CD8-positive, alpha-beta memory T cell (primary cell): Measurements from ENCODE around the gene ITPK1. TPM values are rescaled to one million over a fixed set of nuclear protein-coding genes. Genes with fewer than 3 reads are reported as not detected.

Experiments used
- CTCF ChIA-PET: fragments of 350-600 bp; sonication (Branson Sonifier 250); formaldehyde crosslinking; loops from one replicate; lab custom pipeline; 2021; ENCODE audit warnings: antibody characterized with exemption; lab: Charles Lee
- POLR2A ChIA-PET: fragments of 350-600 bp; sonication (Branson Sonifier 250); formaldehyde crosslinking; loops from one replicate; lab custom pipeline; 2021; ENCODE audit warnings: antibody characterized with exemption; lab: Charles Lee
- DNase-seq, 5 donors: peaks; one replicate each; pipeline versions ENCODE4 v3.0.0 to v3.0.0-alpha.2; 2020 to 2022; ENCODE audit warnings: mixed read lengths in 1 of 5
- H3K27ac ChIP-seq: one replicate; pipeline ENCODE4 v1.7.0; 2013; ENCODE audit warnings: low read depth, mild to moderate bottlenecking, low read length, moderate library complexity
- H3K27me3 ChIP-seq: 2 replicates; pipeline ENCODE4 v1.7.0; 2013; ENCODE audit warnings: low read length, mild to moderate bottlenecking; ENCODE audit not compliant: insufficient read depth, poor library complexity, severe bottlenecking
- H3K36me3 ChIP-seq: 2 replicates; pipeline ENCODE4 v1.7.0; 2013; ENCODE audit warnings: mild to moderate bottlenecking, low read length, moderate library complexity; ENCODE audit not compliant: insufficient read depth
- H3K4me1 ChIP-seq: 2 replicates; pipeline ENCODE4 v1.7.0; 2013; ENCODE audit warnings: mild to moderate bottlenecking, low read length, moderate library complexity; ENCODE audit not compliant: insufficient read depth
- H3K4me3 ChIP-seq: 2 replicates; pipeline ENCODE4 v1.7.0; 2013; ENCODE audit warnings: mild to moderate bottlenecking, low read length
- H3K9me3 ChIP-seq: 2 replicates; pipeline ENCODE4 v1.7.0; 2013; ENCODE audit warnings: mild to moderate bottlenecking, low read length
- H3K27ac Mint-ChIP-seq, 8 donors: one replicate each; pipeline ENCODE4 v1.8.0; 2020 to 2021; ENCODE audit warnings: mixed read lengths in 8 of 8, mild to moderate bottlenecking in 6 of 8, inconsistent platforms in 3 of 8, moderate library complexity in 3 of 8
- H3K27me3 Mint-ChIP-seq, 2 donors: one replicate each; pipeline ENCODE4 v1.8.0; 2020 to 2021; ENCODE audit warnings: mixed read lengths in 2 of 2, mild to moderate bottlenecking in 1 of 2, moderate library complexity in 1 of 2
- H3K36me3 Mint-ChIP-seq, 3 donors: one replicate each; pipeline ENCODE4 v1.8.0; 2020 to 2021; ENCODE audit warnings: mixed read lengths in 3 of 3, inconsistent platforms in 1 of 3, mild to moderate bottlenecking in 1 of 3
- H3K4me1 Mint-ChIP-seq, 3 donors: one replicate each; pipeline ENCODE4 v1.8.0; 2020 to 2021; ENCODE audit warnings: mixed read lengths in 3 of 3, inconsistent platforms in 1 of 3, mild to moderate bottlenecking in 1 of 3
- H3K4me3 Mint-ChIP-seq, 7 donors: one replicate each; pipeline ENCODE4 v1.8.0; 2020 to 2021; ENCODE audit warnings: mixed read lengths in 7 of 7, mild to moderate bottlenecking in 6 of 7, moderate library complexity in 4 of 7, inconsistent platforms in 2 of 7
- H3K9me3 Mint-ChIP-seq, 5 donors: one replicate each; pipeline ENCODE4 v1.8.0; 2020 to 2022; ENCODE audit warnings: mixed read lengths in 5 of 5, mild to moderate bottlenecking in 3 of 5, moderate library complexity in 2 of 5, inconsistent platforms in 1 of 5
- polyA plus RNA-seq: library from polyadenylated mRNA; unstranded; fragments of 300-500 nt; fragmentation: Illumina TruSeq; gene quantifications from one replicate; pipeline ENCODE4 v1.2.3, GENCODE V29; 2021
- total RNA-seq, 2 experiments: library from RNA; stranded (reverse); gene quantifications; one replicate each; pipeline ENCODE4 v1.2.3, GENCODE V29; 2021

ITPK1 gene
- total and polyA plus RNA-seq, 3 experiments from 2014 or later = 40.4 to 75.1 (median 66.1) TPM

DNA sequence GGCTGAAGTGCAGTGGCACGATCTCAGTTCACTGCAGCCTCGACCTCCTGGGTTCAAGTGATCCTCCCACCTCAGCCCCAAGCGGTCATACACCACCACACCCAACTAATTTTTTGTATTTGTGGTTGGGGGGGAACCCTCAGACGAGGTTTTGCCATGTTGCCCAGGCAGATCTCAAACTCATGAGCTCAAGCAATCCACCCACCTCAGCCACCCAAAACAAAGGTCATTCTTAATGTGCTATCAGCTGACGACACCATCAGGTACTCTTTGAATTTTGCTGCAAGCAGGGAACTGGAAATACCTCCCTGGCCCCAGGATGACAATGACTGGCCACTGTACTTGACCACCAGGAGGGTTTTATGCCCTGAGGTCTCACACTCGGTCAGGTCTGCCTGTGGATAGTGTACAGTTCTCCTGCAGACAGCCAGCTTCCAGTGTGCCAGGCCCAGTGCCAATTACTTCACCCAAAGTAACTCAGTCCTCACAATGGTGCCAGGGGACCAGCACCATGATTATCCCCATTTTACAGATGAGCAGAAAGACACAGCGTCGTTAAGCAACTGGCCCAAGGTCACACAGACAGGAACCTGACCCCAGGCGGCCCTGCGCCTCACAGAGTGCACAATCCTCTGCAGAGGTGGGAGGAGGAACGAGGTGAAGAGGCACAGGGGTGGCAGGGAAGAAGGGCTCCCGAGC is 42.9 kb downstream of the ITPK1 start:
- Histone ChIP-seq H3K36me3 (no peaks in the 10 kb centered on the region), H3K27ac (no peak overlapping the region), H3K27me3 (no peaks in the 10 kb centered on the region), H3K4me1 (peaks cover 11% of the 10 kb centered on the region), H3K9me3 (no peaks in the 10 kb centered on the region), H3K4me3 (no peak overlapping the region)
- Mint-ChIP-seq H3K27ac (peak overlapping the region in 5 of 8 donors; percentile 23 to 80 (median 69)), H3K4me1 (peaks cover 43 to 68% (median 49%) of the 10 kb centered on the region in 3 donors), H3K9me3 (no peaks in the 10 kb centered on the region), H3K36me3 (peaks cover 0 to 2% (median 0%) of the 10 kb centered on the region in 3 donors), H3K4me3 (peak overlapping the region in 2 of 7 donors; percentile 9 to 39), H3K27me3 (no peaks in the 10 kb centered on the region)
- DNase-seq = no peak
- ChIA-PET CTCF (no interaction called here), POLR2A (no interaction called here)

GRCh38 chr14:93068711-93069110 is 47.0 kb downstream of the ITPK1 start:
- no peak for DNase-seq
- no peak overlapping the region for H3K4me3 ChIP-seq
- H3K27me3 Mint-ChIP-seq = no peaks in the 10 kb centered on the region
- peaks cover 0 to 2% (median 0%) of the 10 kb centered on the region in 5 donors for H3K9me3 Mint-ChIP-seq
- CTCF ChIA-PET = interaction anchor here (2.0 to 7.2 kb wide), 2 partner anchors 45 to 64 kb away, joined by 5 to 47 read pairs; no protein-coding TSS in a partner anchor
- H3K27me3 ChIP-seq = no peaks in the 10 kb centered on the region
- H3K9me3 ChIP-seq = no peaks in the 10 kb centered on the region
- POLR2A ChIA-PET = no interaction called here
- H3K36me3 Mint-ChIP-seq = peaks cover 0 to 2% (median 2%) of the 10 kb centered on the region in 3 donors
- H3K27ac Mint-ChIP-seq = peak overlapping the region in 4 of 8 donors; percentile 34 to 84 (median 39)
- no peak overlapping the region for H3K27ac ChIP-seq
- peaks cover 51 to 67% (median 58%) of the 10 kb centered on the region in 3 donors for H3K4me1 Mint-ChIP-seq
- no peak overlapping the region for H3K4me3 Mint-ChIP-seq
- no peaks in the 10 kb centered on the region for H3K36me3 ChIP-seq
- peaks cover 22% of the 10 kb centered on the region for H3K4me1 ChIP-seq

- Histone ChIP-seq H3K9me3 (no peaks in the 10 kb centered on the region), H3K4me3 (no peak overlapping the region), H3K27ac (peak overlapping the region; percentile 10), H3K36me3 (no peaks in the 10 kb centered on the region), H3K4me1 (peaks cover 22% of the 10 kb centered on the region), H3K27me3 (no peaks in the 10 kb centered on the region)
- POLR2A ChIA-PET = interaction anchor here (0.6 to 1.5 kb wide), 2 partner anchors 118 to 213 kb away, joined by 3 to 4 read pairs; partner anchors contain the start of genes LYSET and MOAP1
- no peaks in the 10 kb centered on the region for H3K27me3 Mint-ChIP-seq
- peak overlapping the region in 6 of 8 donors; percentile 87 to 96 (median 92) for H3K27ac Mint-ChIP-seq
- no peak for DNase-seq
- peaks cover 0 to 2% (median 0%) of the 10 kb centered on the region in 3 donors for H3K36me3 Mint-ChIP-seq
- H3K4me3 Mint-ChIP-seq = peak overlapping the region in 5 of 7 donors; percentile 6 to 83 (median 79)
- peaks cover 0 to 2% (median 0%) of the 10 kb centered on the region in 5 donors for H3K9me3 Mint-ChIP-seq
- peaks cover 40 to 60% (median 45%) of the 10 kb centered on the region in 3 donors for H3K4me1 Mint-ChIP-seq
- CTCF ChIA-PET = interaction anchor here (7.2 kb wide), 1 partner anchor 47 kb away, joined by 47 read pairs; no protein-coding TSS in a partner anchor
Observed at GRCh38 chr14:93067088-93067487, 48.6 kb downstream of the ITPK1 start.

DNA sequence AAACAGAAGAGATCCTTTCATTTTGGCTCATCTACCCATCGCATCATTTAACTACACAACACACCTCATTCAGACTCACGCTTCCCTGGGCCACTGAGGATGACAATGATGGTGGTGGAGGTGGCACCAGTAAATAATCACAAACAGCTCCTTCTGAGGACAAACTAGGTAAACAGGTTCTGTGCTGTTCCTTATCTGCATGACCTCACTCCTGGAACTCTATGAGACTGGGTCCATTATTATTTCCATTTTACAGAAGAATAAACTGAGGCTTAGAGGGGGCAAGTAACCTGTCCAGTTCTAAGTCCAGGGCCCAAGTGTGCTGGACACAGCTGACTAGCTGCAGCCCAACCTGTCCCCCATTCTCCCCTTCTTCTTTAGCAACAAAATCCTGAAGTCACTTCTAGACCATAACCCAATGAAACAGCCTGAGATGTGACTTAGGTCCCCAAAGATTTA is 50.4 kb downstream of the ITPK1 start:
- H3K27me3 ChIP-seq = no peaks in the 10 kb centered on the region
- peaks cover 0 to 2% (median 0%) of the 10 kb centered on the region in 3 donors for H3K36me3 Mint-ChIP-seq
- ChIA-PET POLR2A (interaction anchor here (1.0 to 1.5 kb wide), 2 partner anchors 39 to 50 kb away, joined by 3 read pairs; partner anchors contain the start of gene ITPK1), CTCF (interaction anchor here (2.1 to 7.2 kb wide), 2 partner anchors 31 to 48 kb away, joined by 7 to 47 read pairs; no protein-coding TSS in a partner anchor)
- no peak overlapping the region for H3K4me3 ChIP-seq
- H3K9me3 ChIP-seq = no peaks in the 10 kb centered on the region
- peak overlapping the region; percentile 70 to 96 (median 90) for H3K27ac Mint-ChIP-seq
- H3K27ac ChIP-seq = peak overlapping the region; percentile 52
- no peaks in the 10 kb centered on the region for H3K27me3 Mint-ChIP-seq
- H3K4me1 Mint-ChIP-seq = peaks cover 56 to 73% (median 62%) of the 10 kb centered on the region in 3 donors
- no peaks in the 10 kb centered on the region for H3K36me3 ChIP-seq
- peaks cover 0 to 2% (median 0%) of the 10 kb centered on the region in 5 donors for H3K9me3 Mint-ChIP-seq
- peaks cover 24% of the 10 kb centered on the region for H3K4me1 ChIP-seq
- H3K4me3 Mint-ChIP-seq = peak overlapping the region in 5 of 7 donors; percentile 27 to 83 (median 72)
- no peak for DNase-seq

- Mint-ChIP-seq H3K4me1 (peaks cover 60 to 78% (median 67%) of the 10 kb centered on the region in 3 donors), H3K4me3 (peak overlapping the region in 5 of 7 donors; percentile 6 to 83 (median 63)), H3K27ac (peak overlapping the region in 7 of 8 donors; percentile 70 to 96 (median 91))
Observed at GRCh38 chr14:93064411-93065271, 51.1 kb downstream of the ITPK1 start.

GRCh38 chr14:93063393-93063792 is 52.3 kb downstream of the ITPK1 start:
- no peak for DNase-seq
- no peaks in the 10 kb centered on the region for H3K27me3 Mint-ChIP-seq
- Histone ChIP-seq H3K36me3 (no peaks in the 10 kb centered on the region), H3K27me3 (no peaks in the 10 kb centered on the region), H3K4me1 (peaks cover 26% of the 10 kb centered on the region), H3K27ac (no peak overlapping the region), H3K4me3 (no peak overlapping the region), H3K9me3 (no peaks in the 10 kb centered on the region)
- H3K36me3 Mint-ChIP-seq = peaks cover 0 to 2% (median 0%) of the 10 kb centered on the region in 3 donors
- ChIA-PET POLR2A (no interaction called here), CTCF (interaction anchor here (7.2 kb wide), 1 partner anchor 50 kb away, joined by 47 read pairs; no protein-coding TSS in a partner anchor)
- peaks cover 58 to 68% (median 61%) of the 10 kb centered on the region in 3 donors for H3K4me1 Mint-ChIP-seq
- H3K4me3 Mint-ChIP-seq = no peak overlapping the region
- H3K27ac Mint-ChIP-seq = no peak overlapping the region
- peaks cover 0 to 2% (median 0%) of the 10 kb centered on the region in 5 donors for H3K9me3 Mint-ChIP-seq

More at GRCh38 chr14:93064411-93065271, 51.1 kb downstream of the ITPK1 start:
- no peaks in the 10 kb centered on the region for H3K36me3 ChIP-seq
- no peak for DNase-seq
- H3K4me1 ChIP-seq = peaks cover 26% of the 10 kb centered on the region
- H3K27ac ChIP-seq = no peak overlapping the region
- no peaks in the 10 kb centered on the region for H3K27me3 ChIP-seq
- Mint-ChIP-seq H3K27me3 (no peaks in the 10 kb centered on the region), H3K9me3 (peaks cover 0 to 2% (median 0%) of the 10 kb centered on the region in 5 donors), H3K36me3 (peaks cover 0 to 2% (median 0%) of the 10 kb centered on the region in 3 donors)
- H3K4me3 ChIP-seq = no peak overlapping the region
- ChIA-PET CTCF (interaction anchor here (2.1 to 7.2 kb wide), 2 partner anchors 30 to 49 kb away, joined by 7 to 47 read pairs; no protein-coding TSS in a partner anchor), POLR2A (interaction anchor here (0.5 to 1.5 kb wide), 2 partner anchors 31 to 51 kb away, joined by 3 to 6 read pairs; partner anchors contain the start of gene ITPK1)
- no peaks in the 10 kb centered on the region for H3K9me3 ChIP-seq

DNA sequence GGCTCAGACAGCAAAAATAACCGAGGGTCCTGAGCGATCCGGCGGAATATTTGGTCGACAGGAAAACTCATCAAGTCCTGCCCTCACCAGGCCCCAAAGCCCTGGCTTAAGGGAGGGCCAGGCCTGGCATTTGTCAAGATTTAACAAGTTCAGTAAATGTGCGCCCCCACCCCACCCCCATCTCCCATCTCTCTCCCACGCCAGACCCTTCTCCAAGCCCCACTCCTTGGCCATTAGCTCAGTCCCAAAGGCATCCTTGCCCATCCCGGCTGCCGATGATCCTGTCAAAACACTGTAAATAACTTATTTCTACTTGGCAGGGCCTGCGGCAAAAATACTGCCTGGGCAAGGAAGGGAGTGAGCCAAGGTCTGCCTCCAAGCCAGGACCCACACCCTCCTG is 52.8 kb downstream of the ITPK1 start:
- peaks cover 26% of the 10 kb centered on the region for H3K4me1 ChIP-seq
- H3K4me3 Mint-ChIP-seq = peak overlapping the region in 1 of 7 donors; percentile 72
- ChIA-PET POLR2A (no interaction called here), CTCF (interaction anchor here (7.2 kb wide), 1 partner anchor 51 kb away, joined by 47 read pairs; no protein-coding TSS in a partner anchor)
- H3K4me3 ChIP-seq = no peak overlapping the region
- H3K36me3 ChIP-seq = no peaks in the 10 kb centered on the region
- peak overlapping the region in 1 of 8 donors; percentile 17 for H3K27ac Mint-ChIP-seq
- no peak for DNase-seq
- no peaks in the 10 kb centered on the region for H3K9me3 ChIP-seq
- peaks cover 0 to 2% (median 0%) of the 10 kb centered on the region in 3 donors for H3K36me3 Mint-ChIP-seq
- no peaks in the 10 kb centered on the region for H3K27me3 ChIP-seq
- H3K27me3 Mint-ChIP-seq = no peaks in the 10 kb centered on the region
- H3K27ac ChIP-seq = no peak overlapping the region
- peaks cover 0 to 2% (median 0%) of the 10 kb centered on the region in 5 donors for H3K9me3 Mint-ChIP-seq
- peaks cover 57 to 68% (median 59%) of the 10 kb centered on the region in 3 donors for H3K4me1 Mint-ChIP-seq
